ENCODE measurements around the gene PDXDC1. TPM values are rescaled to one million over a fixed set of nuclear protein-coding genes. Genes with fewer than 3 reads are reported as not detected.
"Not testable (repeated sequence)": the region's sequence is repeated elsewhere in the genome, so short reads cannot be mapped to it uniquely, and the experiment has no call there.

PDXDC1 gene
- total and polyA plus RNA-seq, 9 of the 15 experiments (the other 6 are each of a cell fraction or from before 2014, with no cell fraction given), result 5.1 to 95.4 (median 45.8) TPM

DNA sequence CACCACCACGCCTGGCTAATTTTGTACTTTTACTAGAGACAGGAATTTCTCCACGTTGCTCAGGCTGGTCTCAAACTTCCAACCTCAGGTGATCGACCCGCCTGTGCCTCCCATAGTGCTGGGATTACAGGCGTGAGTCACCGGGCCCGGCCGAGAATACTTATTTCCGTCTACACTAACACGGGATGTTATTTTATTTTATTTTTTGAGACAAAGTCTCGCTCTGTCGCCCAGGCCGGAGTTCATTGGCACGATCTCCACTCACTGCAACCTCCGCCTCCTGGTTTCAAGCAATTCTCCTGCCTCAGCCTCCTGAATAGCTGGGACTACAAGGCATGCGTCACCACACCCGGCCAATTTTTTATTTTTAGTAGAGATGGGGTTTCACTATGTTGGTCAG is 9.5 kb upstream of the PDXDC1 start:
- ChIA-PET CTCF (ENCODE audit: low intra/inter-chr PET ratio) (no interaction called here), POLR2A (no interaction called here)
- H3K9me1 ChIP-seq (ENCODE audit: control insufficient read depth, insufficient read depth, low read length), result no peaks in the 10 kb centered on the region
- peaks cover 26 to 40% of the 10 kb centered on the region in 2 experiments for H3K27me3 ChIP-seq (ENCODE audit: control insufficient read depth in 2 of 2, insufficient read depth in 2 of 2, low read length in 2 of 2)
- no peaks in the 10 kb centered on the region; a peak in 2 of 5 replicates for H3K4me1 ChIP-seq (replicated peaks in 1 of 2; ENCODE audit: control insufficient read depth in 2 of 2, insufficient read depth in 2 of 2, low read length in 2 of 2)
- no peaks in the 10 kb centered on the region for H3K36me3 ChIP-seq (ENCODE audit: control insufficient read depth, insufficient read depth, low read length)
- intact Hi-C loops (cut with micrococcal nuclease), result no loop called here
- in situ Hi-C loops (cut with MboI), result no loop called here
- no peak overlapping the region; the same call in 1 of the 2 replicates for H2AFZ ChIP-seq (ENCODE audit: low read depth, low read length)
- no peak for ATAC-seq
- WGBS (ENCODE audit: insufficient coverage, low coverage, missing lambda C conversion rate), result 32% methylated on average over 17 of the region's 17 CpGs
- H4K20me1 ChIP-seq (replicated peaks; ENCODE audit: control insufficient read depth, insufficient read depth, low read length), result 0 out of 2 replicates have a peak, but pooled peaks cover 3% of the 10 kb centered on the region
- no peak for DNase-seq (ENCODE audit: extremely low read depth in 1 of 4, low spot score in 3 of 4)
- BruUV-seq (replicated peaks), result no TSS peak
- TF ChIP-seq POLR2AphosphoS2 (IDR thresholded peaks at IDR 0.05; ENCODE audit: low read length), result no peak
- 0 out of 4 replicates have a peak, but pooled peaks of 1 of the 2 experiments have one; percentile 25 for TF ChIP-seq MCM7 (IDR thresholded peaks at IDR 0.05)
- H3K27ac ChIP-seq (ENCODE audit: extremely low read depth, low read depth, low read length), result no peak overlapping the region
- H3K9me3 ChIP-seq (replicated peaks; ENCODE audit: control insufficient read depth, insufficient read depth, low read depth, low read length), result no peaks in the 10 kb centered on the region
- H3K4me2 ChIP-seq (ENCODE audit: insufficient read depth, low read length), result no peak overlapping the region
- no peak overlapping the region for H3K9ac ChIP-seq (ENCODE audit: insufficient read depth in 1 of 2, low read depth in 2 of 2, low read length in 2 of 2)
- H3K79me2 ChIP-seq (ENCODE audit: control insufficient read depth, insufficient read depth, low read length), result no peaks in the 10 kb centered on the region
- FAIRE-seq, result no peak
- no peak overlapping the region for H3K4me3 ChIP-seq

DNA sequence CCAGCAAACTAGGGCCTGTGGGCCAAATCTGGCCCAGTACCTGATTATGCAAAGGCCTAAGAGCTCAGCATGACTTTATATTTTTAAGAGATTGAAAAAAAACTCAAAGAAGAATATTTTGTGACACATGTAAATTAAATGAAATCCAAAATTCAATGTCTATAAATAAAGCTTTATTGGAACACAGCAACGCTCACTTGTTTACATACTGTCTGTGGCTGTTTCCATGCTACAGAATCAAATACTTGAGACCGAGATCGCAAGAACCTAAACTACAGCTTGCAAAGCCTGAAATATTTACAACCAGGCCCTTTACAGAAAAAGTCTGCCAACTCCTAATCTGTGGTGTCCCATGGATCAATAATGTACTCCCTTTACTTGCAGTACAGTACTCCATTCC is 5.0 kb upstream of the PDXDC1 start:
- TF ChIP-seq, protein P1, sequence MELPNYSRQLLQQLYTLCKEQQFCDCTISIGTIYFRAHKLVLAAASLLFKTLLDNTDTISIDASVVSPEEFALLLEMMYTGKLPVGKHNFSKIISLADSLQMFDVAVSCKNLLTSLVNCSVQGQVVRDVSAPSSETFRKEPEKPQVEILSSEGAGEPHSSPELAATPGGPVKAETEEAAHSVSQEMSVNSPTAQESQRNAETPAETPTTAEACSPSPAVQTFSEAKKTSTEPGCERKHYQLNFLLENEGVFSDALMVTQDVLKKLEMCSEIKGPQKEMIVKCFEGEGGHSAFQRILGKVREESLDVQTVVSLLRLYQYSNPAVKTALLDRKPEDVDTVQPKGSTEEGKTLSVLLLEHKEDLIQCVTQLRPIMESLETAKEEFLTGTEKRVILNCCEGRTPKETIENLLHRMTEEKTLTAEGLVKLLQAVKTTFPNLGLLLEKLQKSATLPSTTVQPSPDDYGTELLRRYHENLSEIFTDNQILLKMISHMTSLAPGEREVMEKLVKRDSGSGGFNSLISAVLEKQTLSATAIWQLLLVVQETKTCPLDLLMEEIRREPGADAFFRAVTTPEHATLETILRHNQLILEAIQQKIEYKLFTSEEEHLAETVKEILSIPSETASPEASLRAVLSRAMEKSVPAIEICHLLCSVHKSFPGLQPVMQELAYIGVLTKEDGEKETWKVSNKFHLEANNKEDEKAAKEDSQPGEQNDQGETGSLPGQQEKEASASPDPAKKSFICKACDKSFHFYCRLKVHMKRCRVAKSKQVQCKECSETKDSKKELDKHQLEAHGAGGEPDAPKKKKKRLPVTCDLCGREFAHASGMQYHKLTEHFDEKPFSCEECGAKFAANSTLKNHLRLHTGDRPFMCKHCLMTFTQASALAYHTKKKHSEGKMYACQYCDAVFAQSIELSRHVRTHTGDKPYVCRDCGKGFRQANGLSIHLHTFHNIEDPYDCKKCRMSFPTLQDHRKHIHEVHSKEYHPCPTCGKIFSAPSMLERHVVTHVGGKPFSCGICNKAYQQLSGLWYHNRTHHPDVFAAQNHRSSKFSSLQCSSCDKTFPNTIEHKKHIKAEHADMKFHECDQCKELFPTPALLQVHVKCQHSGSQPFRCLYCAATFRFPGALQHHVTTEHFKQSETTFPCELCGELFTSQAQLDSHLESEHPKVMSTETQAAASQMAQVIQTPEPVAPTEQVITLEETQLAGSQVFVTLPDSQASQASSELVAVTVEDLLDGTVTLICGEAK (IDR thresholded peaks at IDR 0.05), result peak; percentile 89
- TF ChIP-seq, protein P1 (CRISPR knock-in tag; IDR thresholded peaks at IDR 0.05), result peak; percentile 52; the same call in 1 of the 2 replicates
- H3K79me2 ChIP-seq (ENCODE audit: control insufficient read depth, insufficient read depth, low read length); BruUV-seq (replicated peaks); H3K27me3 ChIP-seq (ENCODE audit: control insufficient read depth in 2 of 2, insufficient read depth in 2 of 2, low read length in 2 of 2); DNase-seq (ENCODE audit: extremely low read depth in 1 of 4, low spot score in 3 of 4); H2AFZ ChIP-seq (ENCODE audit: low read depth, low read length); H3K27ac ChIP-seq (ENCODE audit: extremely low read depth, low read depth, low read length); intact Hi-C loops (cut with micrococcal nuclease); H4K20me1 ChIP-seq (replicated peaks; ENCODE audit: control insufficient read depth, insufficient read depth, low read length); H3K36me3 ChIP-seq (ENCODE audit: control insufficient read depth, insufficient read depth, low read length); H3K9me3 ChIP-seq (replicated peaks; ENCODE audit: control insufficient read depth, insufficient read depth, low read depth, low read length); ATAC-seq; CTCF ChIA-PET (ENCODE audit: low intra/inter-chr PET ratio); FAIRE-seq; H3K4me3 ChIP-seq; H3K9me1 ChIP-seq (ENCODE audit: control insufficient read depth, insufficient read depth, low read length); H3K4me2 ChIP-seq (ENCODE audit: insufficient read depth, low read length); in situ Hi-C loops (cut with MboI); H3K9ac ChIP-seq (ENCODE audit: insufficient read depth in 1 of 2, low read depth in 2 of 2, low read length in 2 of 2); H3K4me1 ChIP-seq (replicated peaks in 1 of 2; ENCODE audit: control insufficient read depth in 2 of 2, insufficient read depth in 2 of 2, low read length in 2 of 2): not testable (repeated sequence)
- 83% methylated on average over 3 of the region's 3 CpGs for WGBS (ENCODE audit: insufficient coverage, low coverage, missing lambda C conversion rate)
- POLR2A ChIA-PET, result interaction anchor here (1.6 kb wide), 1 partner anchor 9 kb away, joined by 3 read pairs; no protein-coding TSS in a partner anchor

All from K562 (cell line).